HPDE6-E6E7 (cell line): ENCODE measurements around the gene TDRD1.
A peak's percentile ranks its signal among the peaks of the same experiment; 100 is the strongest.
"Not testable (repeated sequence)": the region's sequence is repeated elsewhere in the genome, so short reads cannot be mapped to it uniquely, and the experiment has no call there.

ENCODE experiments used
- DNase-seq: peaks from one replicate; pipeline ENCODE4 v3.0.0; 2011; ENCODE audit warnings: missing footprints; ENCODE audit errors: extremely low spot score

TDRD1 gene, protein sequence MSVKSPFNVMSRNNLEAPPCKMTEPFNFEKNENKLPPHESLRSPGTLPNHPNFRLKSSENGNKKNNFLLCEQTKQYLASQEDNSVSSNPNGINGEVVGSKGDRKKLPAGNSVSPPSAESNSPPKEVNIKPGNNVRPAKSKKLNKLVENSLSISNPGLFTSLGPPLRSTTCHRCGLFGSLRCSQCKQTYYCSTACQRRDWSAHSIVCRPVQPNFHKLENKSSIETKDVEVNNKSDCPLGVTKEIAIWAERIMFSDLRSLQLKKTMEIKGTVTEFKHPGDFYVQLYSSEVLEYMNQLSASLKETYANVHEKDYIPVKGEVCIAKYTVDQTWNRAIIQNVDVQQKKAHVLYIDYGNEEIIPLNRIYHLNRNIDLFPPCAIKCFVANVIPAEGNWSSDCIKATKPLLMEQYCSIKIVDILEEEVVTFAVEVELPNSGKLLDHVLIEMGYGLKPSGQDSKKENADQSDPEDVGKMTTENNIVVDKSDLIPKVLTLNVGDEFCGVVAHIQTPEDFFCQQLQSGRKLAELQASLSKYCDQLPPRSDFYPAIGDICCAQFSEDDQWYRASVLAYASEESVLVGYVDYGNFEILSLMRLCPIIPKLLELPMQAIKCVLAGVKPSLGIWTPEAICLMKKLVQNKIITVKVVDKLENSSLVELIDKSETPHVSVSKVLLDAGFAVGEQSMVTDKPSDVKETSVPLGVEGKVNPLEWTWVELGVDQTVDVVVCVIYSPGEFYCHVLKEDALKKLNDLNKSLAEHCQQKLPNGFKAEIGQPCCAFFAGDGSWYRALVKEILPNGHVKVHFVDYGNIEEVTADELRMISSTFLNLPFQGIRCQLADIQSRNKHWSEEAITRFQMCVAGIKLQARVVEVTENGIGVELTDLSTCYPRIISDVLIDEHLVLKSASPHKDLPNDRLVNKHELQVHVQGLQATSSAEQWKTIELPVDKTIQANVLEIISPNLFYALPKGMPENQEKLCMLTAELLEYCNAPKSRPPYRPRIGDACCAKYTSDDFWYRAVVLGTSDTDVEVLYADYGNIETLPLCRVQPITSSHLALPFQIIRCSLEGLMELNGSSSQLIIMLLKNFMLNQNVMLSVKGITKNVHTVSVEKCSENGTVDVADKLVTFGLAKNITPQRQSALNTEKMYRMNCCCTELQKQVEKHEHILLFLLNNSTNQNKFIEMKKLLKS

GRCh38 chr10:114179148-114179547 is at the start of gene TDRD1:
Gene TDRD1, plus strand, starts transcription at chr10:114179353. Its CDS starts 8,479 bp downstream, at chr10:114187832.
- DNase-seq, result no peak

- no peak for DNase-seq
These were observed 48.1 kb upstream of the TDRD1 start for GRCh38 chr10:114131094-114131493.

GRCh38 chr10:114135476-114135875 is 43.7 kb upstream of the TDRD1 start:
- no peak for DNase-seq

GRCh38 chr10:114138581-114138980 is 40.6 kb upstream of the TDRD1 start:
- no peak for DNase-seq

DNA sequence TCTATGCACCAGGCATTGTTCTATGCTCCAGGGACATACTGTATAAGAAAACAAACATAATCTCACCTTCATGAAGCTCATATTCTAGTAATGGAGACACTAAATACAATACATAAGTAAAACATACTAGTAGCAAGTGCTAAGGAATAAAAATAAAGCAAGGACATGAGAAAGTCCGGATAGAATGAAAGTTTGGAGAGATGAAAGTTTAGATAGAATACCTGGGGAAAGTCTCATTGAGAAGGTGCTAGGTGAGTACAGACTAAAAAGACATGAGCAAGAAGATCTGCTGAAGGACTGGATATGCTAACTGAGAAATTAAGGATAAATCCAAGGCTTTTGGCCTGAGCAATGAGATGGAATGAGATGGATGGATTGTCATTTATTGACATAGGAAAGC is 39.1 kb upstream of the TDRD1 start:
- no peak for DNase-seq

GRCh38 chr10:114140827-114141226 is 38.3 kb upstream of the TDRD1 start:
- not testable (repeated sequence) for DNase-seq

DNA sequence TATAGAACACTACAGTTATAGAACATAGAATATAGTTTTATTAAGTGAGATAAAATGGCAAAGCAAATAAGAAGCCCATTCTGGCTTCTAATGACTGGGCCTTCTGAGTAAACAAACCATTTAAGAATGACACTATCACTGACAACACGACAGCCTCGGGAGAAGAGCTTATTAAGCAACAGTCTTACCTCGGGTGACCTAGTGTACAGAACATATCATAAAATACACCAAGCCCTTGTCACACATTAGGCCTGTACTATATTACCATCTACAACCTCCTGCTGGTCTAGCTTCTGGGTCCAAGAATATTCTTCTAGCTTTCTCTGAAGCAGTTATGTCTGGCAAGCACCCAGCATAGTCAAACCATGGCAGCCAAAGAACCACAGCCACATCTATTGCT is 37.1 kb upstream of the TDRD1 start:
- no peak for DNase-seq

GRCh38 chr10:114143160-114143559 is 36.0 kb upstream of the TDRD1 start:
- no peak for DNase-seq

DNA sequence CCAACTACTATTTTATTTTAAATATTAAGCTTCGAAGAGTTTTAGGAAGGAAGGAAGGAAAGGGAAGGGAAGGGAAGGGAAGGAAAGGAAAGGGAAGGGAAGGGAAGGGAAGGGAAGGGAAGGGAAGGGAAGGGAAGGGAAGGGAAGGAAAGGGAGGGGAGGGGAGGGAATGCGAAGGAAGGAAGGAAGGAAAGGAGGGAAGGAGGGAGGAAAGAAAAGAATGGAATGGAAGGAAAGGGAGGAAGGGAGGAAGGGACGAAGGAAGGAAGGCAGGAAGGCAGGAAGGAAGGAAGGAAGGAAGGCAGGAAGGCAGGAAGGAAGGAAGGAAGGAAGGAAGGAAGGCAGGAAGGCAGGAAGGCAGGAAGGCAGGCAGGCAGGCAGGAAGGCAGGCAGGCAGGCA is 29.7 kb upstream of the TDRD1 start:
- DNase-seq, result not testable (repeated sequence)

DNA sequence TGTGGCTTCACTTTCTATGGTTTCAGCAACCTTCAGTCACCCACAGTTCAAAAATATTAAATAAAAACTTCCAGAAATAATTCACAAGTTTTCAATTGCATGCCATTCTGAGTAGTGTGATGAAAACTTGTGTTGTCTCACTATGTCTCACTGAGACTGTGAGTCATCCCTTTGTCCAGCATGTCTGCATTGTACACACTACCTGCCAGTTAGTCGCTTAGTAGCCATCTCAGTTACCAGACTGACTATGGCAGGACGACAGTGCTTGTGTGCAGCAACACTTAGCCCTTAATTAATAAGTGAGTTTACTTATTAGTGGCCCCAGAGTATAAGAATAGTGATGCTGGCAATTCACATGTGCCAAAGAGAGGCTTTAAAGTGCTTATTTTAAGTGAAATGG is 27.7 kb upstream of the TDRD1 start:
- peak; percentile 71 for DNase-seq

DNA sequence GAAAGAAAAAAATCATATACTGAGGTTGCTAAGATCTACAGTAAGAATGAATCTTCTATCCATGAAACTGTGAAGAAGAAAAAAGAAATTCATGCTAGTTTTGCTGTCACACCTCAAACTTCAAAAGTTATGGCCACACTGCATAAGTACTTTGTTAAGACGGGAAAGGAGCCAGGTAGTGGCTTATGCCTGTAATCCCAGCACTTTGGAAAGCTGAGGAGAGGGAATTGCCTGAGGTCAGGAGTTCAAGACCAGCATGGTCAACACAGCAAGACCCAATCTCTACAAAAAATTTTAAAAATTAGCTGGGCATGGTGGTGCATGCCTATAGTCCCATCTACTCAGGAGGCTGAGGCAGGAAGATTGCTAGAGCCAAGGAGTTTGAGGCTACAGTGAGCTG is 27.3 kb upstream of the TDRD1 start:
- no peak for DNase-seq

- no peak for DNase-seq
These were observed 21.2 kb upstream of the TDRD1 start for GRCh38 chr10:114157912-114158311.

DNA sequence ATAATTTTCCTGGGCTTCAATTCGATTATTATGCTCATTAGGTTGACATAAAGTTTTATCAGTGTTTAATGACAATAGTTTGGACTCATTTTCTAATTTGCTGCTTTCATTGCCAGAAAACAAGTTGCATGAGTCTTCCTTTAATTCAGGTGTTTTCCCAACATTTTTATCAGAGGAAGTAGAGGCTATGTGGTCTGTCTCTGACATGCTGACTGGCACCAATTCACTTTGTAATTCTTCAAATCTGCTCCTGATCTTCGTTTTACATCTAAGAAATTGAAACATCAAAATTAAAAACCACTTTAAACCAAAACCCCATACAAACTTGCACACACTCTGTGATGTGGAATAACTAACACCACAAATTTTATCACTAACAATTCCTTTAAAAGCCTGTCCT is 16.1 kb upstream of the TDRD1 start:
- no peak for DNase-seq

DNA sequence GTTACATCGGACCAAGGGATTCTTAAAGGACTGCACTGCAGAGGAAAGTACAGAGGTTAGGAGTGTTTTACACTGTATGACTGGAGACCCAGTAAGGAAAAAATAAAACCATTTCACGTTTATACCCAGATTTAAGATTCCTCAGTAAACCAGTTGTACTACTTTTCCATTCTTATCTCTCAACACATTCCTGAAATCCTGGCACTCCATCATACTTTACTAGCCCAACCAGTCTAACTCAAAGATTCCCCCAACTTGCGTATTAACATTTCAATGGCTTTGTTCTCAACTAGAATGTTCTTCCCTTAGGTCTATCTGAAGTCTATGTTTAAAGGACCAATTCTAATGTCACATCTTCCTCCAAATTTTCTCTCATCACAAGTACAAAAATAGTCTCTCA is 13.1 kb upstream of the TDRD1 start:
- no peak for DNase-seq

GRCh38 chr10:114166494-114166893 is 12.7 kb upstream of the TDRD1 start:
- no peak for DNase-seq

DNA sequence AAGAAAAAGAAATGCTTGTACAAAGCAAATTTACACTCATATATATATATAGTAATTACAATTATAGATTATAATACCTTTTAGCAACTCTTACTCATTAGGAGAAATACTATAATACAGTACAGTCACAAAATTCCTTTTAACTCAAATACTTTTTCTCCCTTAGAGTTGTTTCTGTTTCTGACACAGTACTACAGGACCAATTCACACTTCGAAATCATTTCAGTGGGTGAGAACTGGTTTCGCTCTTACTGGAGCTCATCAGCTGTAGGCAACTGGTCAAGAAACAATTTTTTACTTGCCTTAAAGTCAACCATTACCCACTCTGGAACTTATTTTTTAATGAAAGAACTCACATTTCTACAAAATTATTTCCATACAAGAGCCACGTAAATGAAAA is 11.2 kb upstream of the TDRD1 start:
- no peak for DNase-seq

- DNase-seq, result no peak
These were observed 10.6 kb upstream of the TDRD1 start for GRCh38 chr10:114168450-114169009.

- no peak for DNase-seq
These were observed 6.9 kb upstream of the TDRD1 start for GRCh38 chr10:114172216-114172615.

GRCh38 chr10:114172776-114173602 is 6.2 kb upstream of the TDRD1 start:
- no peak for DNase-seq

DNA sequence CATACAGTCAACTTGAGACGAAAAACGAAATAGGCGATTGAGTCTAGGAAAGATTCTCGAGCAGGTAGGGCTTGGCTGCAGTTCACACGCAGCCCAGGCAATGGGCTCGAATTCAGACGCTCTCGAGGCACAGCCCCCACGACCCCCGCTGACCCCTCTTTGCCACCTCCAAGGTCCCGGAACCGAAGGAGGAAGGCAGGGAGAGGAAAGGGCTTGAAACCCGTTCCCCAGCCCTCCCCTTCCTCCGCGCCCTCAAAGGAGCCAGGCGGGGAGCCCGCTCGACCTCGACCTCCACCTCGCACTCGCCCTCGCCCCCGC is 5.6 kb upstream of the TDRD1 start:
- no peak for DNase-seq
